Lower lobe of right lung (tissue), 2 donors: Measurements from ENCODE around the gene TINAGL1. TPM values are rescaled to one million over a fixed set of nuclear protein-coding genes. Genes with fewer than 3 reads are reported as not detected.

Source experiments
- ATAC-seq, 2 donors: fragments of 200-7000 bp; cut with Tn5 transposase; one replicate each; pipeline ENCODE4 v1.9.1; 2020 to 2022; ENCODE audit warnings: mild to moderate bottlenecking in 2 of 2, moderate library complexity in 2 of 2
- DNase-seq: peaks from one replicate; pipeline ENCODE4 v3.0.0-alpha.2; 2020
- H3K27ac ChIP-seq: fragments of 200-600 bp; one replicate; pipeline ENCODE4 v1.8.0; 2022
- H3K27me3 ChIP-seq: fragments of 200-600 bp; one replicate; pipeline ENCODE4 v1.8.0; 2022; ENCODE audit warnings: low read depth
- H3K36me3 ChIP-seq: fragments of 200-600 bp; one replicate; pipeline ENCODE4 v1.8.0; 2022; ENCODE audit warnings: mild to moderate bottlenecking
- H3K4me1 ChIP-seq: fragments of 200-600 bp; one replicate; pipeline ENCODE4 v1.8.0; 2022
- H3K4me3 ChIP-seq: fragments of 200-600 bp; one replicate; pipeline ENCODE4 v1.8.0; 2022; ENCODE audit warnings: mild to moderate bottlenecking
- H3K9me3 ChIP-seq: fragments of 200-600 bp; one replicate; pipeline ENCODE4 v1.8.0; 2022
- CTCF ChIP-seq: fragments of 200-600 bp; IDR thresholded peaks from one replicate; pipeline ENCODE4 v1.8.0; 2022; ENCODE audit warnings: antibody characterized with exemption, mild to moderate bottlenecking
- intact Hi-C: fragments of 100-400 bp; cut with DNase I; formaldehyde crosslinking; loops from one replicate; pipeline ENCODE4 v1.11.0; 2022
- total RNA-seq: library from RNA; stranded (reverse); fragmentation: NEBNext Ultra II Directional; extraction: Animal tissue kit (Norgen Biotek cat#: 25700); gene quantifications from one replicate; pipeline ENCODE4 v1.2.1, GENCODE V29; 2021
- donor health status: DM: no; HTN: yes; CAD: no; lungs with severe emphysema.

The TINAGL1 gene
- total RNA-seq, 1 donor from 2014 or later: 64.5 TPM

- peaks cover 29% of the 10 kb centered on the region for H3K36me3 ChIP-seq
- peak overlapping the region; percentile 53 for H3K4me3 ChIP-seq
- no peaks in the 10 kb centered on the region for H3K9me3 ChIP-seq
- intact Hi-C loops: no loop called here
- DNase-seq (peak; percentile 78), ATAC-seq (peak; percentile 72 to 80)
- H3K4me1 ChIP-seq: peaks cover 50% of the 10 kb centered on the region
- peak; percentile 63 for TF ChIP-seq CTCF
- H3K27me3 ChIP-seq: peaks cover 16% of the 10 kb centered on the region
- peak overlapping the region; percentile 90 for H3K27ac ChIP-seq
These were observed 11.6 kb downstream of the TINAGL1 start for GRCh38 chr1:31587720-31588423.

GRCh38 chr1:31588751-31589515, 12.6 kb downstream of the TINAGL1 start:
- Histone ChIP-seq H3K27me3 (peaks cover 16% of the 10 kb centered on the region), H3K4me3 (peak overlapping the region; percentile 53), H3K36me3 (peaks cover 22% of the 10 kb centered on the region), H3K4me1 (peaks cover 40% of the 10 kb centered on the region), H3K9me3 (no peaks in the 10 kb centered on the region), H3K27ac (peak overlapping the region; percentile 90)
- DNase-seq (peak; percentile 73), ATAC-seq (peak; percentile 71 to 82)
- intact Hi-C loops: no loop called here
- no peak for TF ChIP-seq CTCF

GRCh38 chr1:31591425-31592093, 15.2 kb downstream of the TINAGL1 start:
- DNase-seq: no peak
- Histone ChIP-seq H3K4me1 (peaks cover 24% of the 10 kb centered on the region), H3K27ac (no peak overlapping the region), H3K4me3 (no peak overlapping the region), H3K27me3 (peaks cover 16% of the 10 kb centered on the region), H3K9me3 (no peaks in the 10 kb centered on the region), H3K36me3 (peaks cover 7% of the 10 kb centered on the region)
- intact Hi-C loops: no loop called here
- no peak for TF ChIP-seq CTCF
- no peak for ATAC-seq

- no peaks in the 10 kb centered on the region for H3K9me3 ChIP-seq
- H3K27ac ChIP-seq: no peak overlapping the region
- H3K4me1 ChIP-seq: peaks cover 24% of the 10 kb centered on the region
- DNase-seq (no peak), ATAC-seq (no peak)
- intact Hi-C loops: no loop called here
- H3K36me3 ChIP-seq: peaks cover 3% of the 10 kb centered on the region
- no peak for TF ChIP-seq CTCF
- no peak overlapping the region for H3K4me3 ChIP-seq
- peaks cover 14% of the 10 kb centered on the region for H3K27me3 ChIP-seq
These were observed 15.8 kb downstream of the TINAGL1 start for GRCh38 chr1:31592132-31592531.

- no peaks in the 10 kb centered on the region for H3K36me3 ChIP-seq
- ATAC-seq (no peak), DNase-seq (no peak)
- H3K27ac ChIP-seq: no peak overlapping the region
- TF ChIP-seq CTCF: no peak
- peaks cover 11% of the 10 kb centered on the region for H3K27me3 ChIP-seq
- peaks cover 14% of the 10 kb centered on the region for H3K4me1 ChIP-seq
- no peak overlapping the region for H3K4me3 ChIP-seq
- H3K9me3 ChIP-seq: no peaks in the 10 kb centered on the region
- intact Hi-C loops: no loop called here
These were observed 16.9 kb downstream of the TINAGL1 start for GRCh38 chr1:31593136-31593665.
